Retinal pigment epithelial cell (primary cell): ENCODE measurements around the gene HUNK.

Experiments
- DNase-seq: peaks from one replicate; pipeline ENCODE4 v3.0.0-alpha.2; 2010; ENCODE audit warnings: low read depth
- H3K4me3 ChIP-seq: 2 replicates; pipeline ENCODE4 v1.5.1; 2011; ENCODE audit warnings: mild to moderate bottlenecking, low read length, control low read depth, moderate library complexity
- TF ChIP-seq, protein P1 (sequence below): conservative IDR thresholded peaks from 2 replicates; pipeline ENCODE4 v1.5.1; 2011; ENCODE audit warnings: low read depth, low read length, control low read depth, inconsistent platforms

HUNK gene

DNA sequence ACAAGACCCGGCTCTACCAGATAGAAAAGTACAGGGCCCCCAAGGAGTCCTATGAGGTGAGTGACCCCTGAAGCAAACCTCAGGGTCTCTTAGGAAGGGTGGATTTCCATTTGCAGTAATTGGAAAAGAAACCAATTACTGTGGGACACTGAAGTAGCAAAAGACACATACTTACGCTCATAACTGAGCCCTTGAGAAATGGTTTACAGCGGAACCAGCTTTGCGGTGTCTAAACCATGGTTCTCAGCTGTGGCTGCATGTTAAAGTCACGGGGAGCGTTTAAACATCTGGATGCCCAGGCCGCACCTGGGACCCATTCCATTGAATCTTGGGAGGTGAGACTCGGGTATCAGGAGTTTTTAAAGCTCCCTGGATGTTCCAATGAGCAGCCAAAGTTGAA, 110.7 kb downstream of the HUNK start:
- TF ChIP-seq, protein P1, sequence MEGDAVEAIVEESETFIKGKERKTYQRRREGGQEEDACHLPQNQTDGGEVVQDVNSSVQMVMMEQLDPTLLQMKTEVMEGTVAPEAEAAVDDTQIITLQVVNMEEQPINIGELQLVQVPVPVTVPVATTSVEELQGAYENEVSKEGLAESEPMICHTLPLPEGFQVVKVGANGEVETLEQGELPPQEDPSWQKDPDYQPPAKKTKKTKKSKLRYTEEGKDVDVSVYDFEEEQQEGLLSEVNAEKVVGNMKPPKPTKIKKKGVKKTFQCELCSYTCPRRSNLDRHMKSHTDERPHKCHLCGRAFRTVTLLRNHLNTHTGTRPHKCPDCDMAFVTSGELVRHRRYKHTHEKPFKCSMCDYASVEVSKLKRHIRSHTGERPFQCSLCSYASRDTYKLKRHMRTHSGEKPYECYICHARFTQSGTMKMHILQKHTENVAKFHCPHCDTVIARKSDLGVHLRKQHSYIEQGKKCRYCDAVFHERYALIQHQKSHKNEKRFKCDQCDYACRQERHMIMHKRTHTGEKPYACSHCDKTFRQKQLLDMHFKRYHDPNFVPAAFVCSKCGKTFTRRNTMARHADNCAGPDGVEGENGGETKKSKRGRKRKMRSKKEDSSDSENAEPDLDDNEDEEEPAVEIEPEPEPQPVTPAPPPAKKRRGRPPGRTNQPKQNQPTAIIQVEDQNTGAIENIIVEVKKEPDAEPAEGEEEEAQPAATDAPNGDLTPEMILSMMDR = no peak
- DNase-seq = no peak
- no peak overlapping the region for H3K4me3 ChIP-seq

DNA sequence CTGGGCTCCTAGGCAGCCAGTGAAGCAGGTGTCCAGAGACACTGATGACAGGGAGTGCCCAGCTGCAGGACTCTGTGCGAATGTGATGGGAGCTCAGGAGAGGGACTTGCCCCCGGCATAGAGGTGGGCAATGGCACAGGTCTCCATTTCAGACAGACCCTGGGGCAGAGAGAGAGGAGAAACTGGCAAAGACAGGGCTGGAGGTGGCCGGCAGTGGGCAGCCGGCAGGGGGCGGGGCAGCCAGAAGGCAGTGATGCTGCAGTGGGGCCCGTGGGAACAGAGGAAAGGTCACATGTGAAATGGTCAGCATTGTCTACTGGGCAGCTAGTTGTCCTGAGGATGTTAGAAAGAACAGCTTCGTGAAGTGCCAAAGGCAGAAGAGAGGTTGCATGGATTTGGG, 112.6 kb downstream of the HUNK start:
- DNase-seq = no peak
- H3K4me3 ChIP-seq = no peak overlapping the region
- TF ChIP-seq, protein P1 = no peak

DNA sequence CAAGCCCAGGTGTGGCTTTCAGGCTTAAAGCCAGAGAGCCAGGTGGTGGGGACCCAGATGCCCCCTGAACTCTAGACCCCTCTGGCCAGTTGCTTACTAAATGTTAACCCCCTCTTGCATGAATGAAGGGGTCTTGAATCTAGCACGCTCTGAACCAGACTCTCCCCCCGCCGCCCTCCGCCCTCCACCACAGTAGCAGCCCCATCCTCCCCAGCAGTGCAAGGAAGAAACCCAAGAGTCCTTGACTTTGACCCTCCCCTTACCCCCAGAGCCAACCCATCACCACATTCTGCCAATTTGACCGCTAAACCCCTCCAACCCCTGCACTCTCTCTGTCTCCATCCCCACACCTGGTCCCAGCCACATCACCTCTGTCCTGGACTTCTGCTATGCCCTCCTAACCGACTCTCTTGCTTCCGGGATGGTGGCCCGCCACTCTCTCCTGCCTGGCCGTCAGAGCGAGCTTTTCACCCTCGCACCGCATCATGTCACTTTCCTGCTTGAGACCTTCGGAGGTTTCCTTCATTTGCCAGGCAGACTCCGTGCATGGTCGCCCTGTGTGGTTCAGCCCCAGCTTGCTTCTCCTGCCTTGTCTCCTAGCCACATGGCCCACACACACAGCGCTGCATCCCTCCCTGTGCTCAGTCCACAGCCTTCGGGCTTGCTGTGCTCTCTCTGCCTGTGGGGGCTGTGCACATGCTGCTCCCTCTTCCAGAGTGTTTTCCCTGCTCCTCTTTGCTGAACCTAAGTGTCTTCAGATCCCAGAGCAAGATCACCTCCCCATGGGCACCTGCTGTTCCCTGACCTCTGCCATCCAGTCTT, 113.4 kb downstream of the HUNK start:
- no peak overlapping the region for H3K4me3 ChIP-seq
- no peak for DNase-seq
- TF ChIP-seq, protein P1 = no peak

DNA sequence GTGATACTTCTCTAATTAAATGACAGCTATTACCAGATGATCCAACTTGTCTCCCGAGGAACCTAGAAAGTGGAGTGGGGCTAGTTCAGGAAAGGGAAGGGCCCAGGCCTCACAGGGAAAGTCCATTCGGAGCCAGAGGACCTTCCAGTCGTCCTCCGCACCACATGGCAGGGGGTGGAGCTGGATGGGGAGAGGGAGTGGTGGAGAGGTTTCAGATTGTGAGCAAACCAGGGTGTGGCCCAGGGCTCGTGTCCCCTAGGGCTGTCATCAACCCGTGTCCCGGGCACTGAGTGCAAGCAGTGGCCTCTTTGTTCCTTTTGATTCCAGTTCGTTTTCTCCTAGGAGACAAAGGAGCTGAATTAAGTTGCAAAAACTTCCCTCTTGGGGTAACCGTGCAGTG, 114.9 kb downstream of the HUNK start:
- TF ChIP-seq, protein P1 = no peak
- DNase-seq = no peak
- H3K4me3 ChIP-seq = no peak overlapping the region

DNA sequence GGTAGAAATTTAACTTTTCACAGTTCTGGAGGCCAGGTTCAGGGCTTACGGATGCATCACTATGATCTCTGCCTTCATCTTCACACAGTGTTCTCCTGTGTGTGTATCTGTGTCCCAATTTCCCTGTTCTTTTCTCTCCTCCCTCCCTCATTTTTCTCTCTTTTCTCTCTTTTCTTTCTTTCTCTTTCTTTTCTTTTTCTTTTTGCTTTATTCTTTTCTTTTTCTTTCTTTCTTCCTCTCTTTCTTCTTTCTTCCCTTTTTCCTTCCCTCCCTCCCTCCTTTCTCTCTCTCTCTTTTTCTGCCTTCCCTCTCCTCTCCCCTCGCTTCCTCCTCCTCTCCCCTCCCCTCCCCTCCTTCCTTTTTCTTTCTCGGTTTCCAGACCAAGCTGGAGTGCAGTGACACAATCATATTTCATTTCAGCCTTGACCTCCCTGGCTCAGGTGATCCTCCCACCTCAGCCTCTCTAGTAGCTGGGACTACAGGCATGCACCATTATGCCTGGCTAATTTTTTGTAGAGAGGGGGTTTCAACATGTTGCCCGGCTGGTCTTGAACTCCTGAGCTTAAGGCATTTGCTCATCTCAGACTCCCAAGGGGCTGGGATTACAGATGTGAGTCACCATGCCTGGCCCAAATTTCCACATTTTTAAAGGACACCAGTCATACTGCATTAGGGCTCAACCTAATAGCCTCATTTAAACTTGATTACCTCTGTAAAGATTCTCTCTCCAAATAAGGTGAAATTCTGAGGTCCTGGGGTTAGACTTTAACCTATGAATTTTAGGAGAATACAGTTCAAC, 115.9 kb downstream of the HUNK start:
- H3K4me3 ChIP-seq = no peak overlapping the region
- DNase-seq = no peak
- TF ChIP-seq, protein P1 = no peak

DNA sequence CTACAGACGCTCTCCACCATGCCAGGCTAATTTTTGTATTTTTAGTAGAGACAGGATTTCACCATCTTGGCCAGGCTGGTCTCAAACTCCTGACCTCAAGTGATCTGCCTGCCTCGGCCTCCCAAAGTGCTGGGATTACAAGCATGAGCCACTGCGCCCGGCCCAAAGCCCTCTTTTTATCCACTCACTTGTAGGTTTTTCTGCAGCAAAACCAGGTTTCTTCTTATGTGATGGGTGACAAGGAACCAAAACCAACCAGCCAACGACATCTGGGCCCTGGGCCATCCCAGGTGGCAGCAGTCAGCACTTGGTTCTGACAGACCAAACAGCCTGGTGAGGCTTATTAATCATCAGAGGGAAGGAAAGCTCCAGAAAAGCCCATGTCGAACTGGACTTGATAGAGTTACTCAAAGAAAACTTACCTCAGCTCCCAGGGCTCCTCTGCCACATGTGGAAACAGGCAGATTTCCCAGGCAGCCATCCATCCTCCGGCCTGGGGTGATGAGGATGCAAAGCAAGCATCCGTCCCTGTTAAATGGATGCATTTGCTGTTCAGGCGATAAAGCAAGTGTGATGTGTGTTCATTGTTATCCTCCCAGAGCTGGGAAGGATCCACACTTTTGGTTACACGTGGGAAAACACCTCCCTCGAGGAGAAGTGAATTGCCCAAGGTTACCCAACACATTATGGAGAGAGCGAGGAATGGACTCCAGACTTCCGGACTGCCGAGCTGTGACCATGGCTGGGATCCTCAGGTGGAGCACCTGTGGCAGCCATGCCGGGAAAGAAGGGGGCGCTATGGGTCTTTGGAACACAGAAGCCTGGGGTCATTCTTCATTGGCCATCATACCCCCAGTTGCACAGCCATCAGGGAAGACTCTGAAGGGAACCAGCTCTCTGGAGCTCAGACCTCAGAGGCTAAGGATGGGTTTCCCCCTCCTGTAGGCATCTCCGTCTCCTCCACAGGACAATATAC, 118.8 kb downstream of the HUNK start:
- TF ChIP-seq, protein P1 = no peak
- no peak for DNase-seq
- no peak overlapping the region for H3K4me3 ChIP-seq
